ENCODE results near the gene BCAP31.
"Not testable (repeated sequence)": the region's sequence is repeated elsewhere in the genome, so short reads cannot be mapped to it uniquely, and the experiment has no call there.

DNA sequence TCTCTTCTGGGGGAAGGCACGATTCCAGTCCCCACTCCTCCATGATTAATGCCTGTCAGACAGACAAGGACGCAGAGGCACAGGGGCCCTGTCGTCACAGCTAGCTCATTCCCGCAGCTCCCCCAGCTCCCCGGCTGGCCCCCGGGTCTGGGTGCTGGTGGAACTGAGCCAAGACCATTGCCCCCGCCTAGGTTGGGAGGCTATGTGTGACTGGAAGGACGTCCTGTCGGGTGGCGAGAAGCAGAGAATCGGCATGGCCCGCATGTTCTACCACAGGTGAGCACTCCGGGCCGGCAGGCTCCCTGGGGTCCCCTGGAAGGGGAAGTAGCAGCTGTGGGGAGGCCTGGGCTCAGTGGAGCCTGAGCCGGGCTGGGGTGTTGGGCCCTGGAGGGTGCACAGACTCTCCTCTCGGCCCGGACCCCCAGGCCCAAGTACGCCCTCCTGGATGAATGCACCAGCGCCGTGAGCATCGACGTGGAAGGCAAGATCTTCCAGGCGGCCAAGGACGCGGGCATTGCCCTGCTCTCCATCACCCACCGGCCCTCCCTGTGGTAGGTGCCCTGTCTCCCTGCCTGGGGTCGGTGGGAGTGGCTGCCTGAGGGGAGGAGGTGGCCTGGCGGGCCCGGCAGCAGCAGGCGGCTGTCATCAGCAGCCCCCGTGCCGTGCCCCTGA lies 18.7 kb upstream of the BCAP31 start:
- TF ChIP-seq, protein P1, sequence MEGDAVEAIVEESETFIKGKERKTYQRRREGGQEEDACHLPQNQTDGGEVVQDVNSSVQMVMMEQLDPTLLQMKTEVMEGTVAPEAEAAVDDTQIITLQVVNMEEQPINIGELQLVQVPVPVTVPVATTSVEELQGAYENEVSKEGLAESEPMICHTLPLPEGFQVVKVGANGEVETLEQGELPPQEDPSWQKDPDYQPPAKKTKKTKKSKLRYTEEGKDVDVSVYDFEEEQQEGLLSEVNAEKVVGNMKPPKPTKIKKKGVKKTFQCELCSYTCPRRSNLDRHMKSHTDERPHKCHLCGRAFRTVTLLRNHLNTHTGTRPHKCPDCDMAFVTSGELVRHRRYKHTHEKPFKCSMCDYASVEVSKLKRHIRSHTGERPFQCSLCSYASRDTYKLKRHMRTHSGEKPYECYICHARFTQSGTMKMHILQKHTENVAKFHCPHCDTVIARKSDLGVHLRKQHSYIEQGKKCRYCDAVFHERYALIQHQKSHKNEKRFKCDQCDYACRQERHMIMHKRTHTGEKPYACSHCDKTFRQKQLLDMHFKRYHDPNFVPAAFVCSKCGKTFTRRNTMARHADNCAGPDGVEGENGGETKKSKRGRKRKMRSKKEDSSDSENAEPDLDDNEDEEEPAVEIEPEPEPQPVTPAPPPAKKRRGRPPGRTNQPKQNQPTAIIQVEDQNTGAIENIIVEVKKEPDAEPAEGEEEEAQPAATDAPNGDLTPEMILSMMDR (IDR thresholded peaks at IDR 0.05), result not testable (repeated sequence)
- TF ChIP-seq POLR2A (IDR thresholded peaks at IDR 0.05), result not testable (repeated sequence)

Data from tibial nerve (tissue), 3 donors.